ENCODE measurements around the gene SCN9A. TPM values are rescaled to one million over a fixed set of nuclear protein-coding genes. Genes with fewer than 3 reads are reported as not detected.

SCN9A gene
- total and polyA plus RNA-seq, 2 donors (not counting 1 experiment from before 2014, with no cell fraction given): not detected

- no peaks in the 10 kb centered on the region for H3K27me3 Mint-ChIP-seq
Measured at GRCh38 chr2:166385313-166385712, 9.6 kb upstream of the SCN9A start.

GRCh38 chr2:166384774-166385173 is 9.0 kb upstream of the SCN9A start:
- H3K79me2 ChIP-seq (ENCODE audit: control insufficient read depth, insufficient read depth, low read length): no peaks in the 10 kb centered on the region
- WGBS (ENCODE audit: insufficient coverage): 94% methylated on average over 2 of the region's 8 CpGs
- DNase-seq: peak; percentile 3
- intact Hi-C loops (cut with micrococcal nuclease): no loop called here
- H3K27me3 ChIP-seq (replicated peaks in 1 of 4; ENCODE audit: control extremely low read depth in 1 of 4, control insufficient read depth in 3 of 4, insufficient read depth in 4 of 4, low read length in 3 of 4): no peaks in the 10 kb centered on the region
- CTCF ChIA-PET: interaction anchor here (1.4 kb wide), 1 partner anchor 9 kb away, joined by 5 read pairs; no protein-coding TSS in a partner anchor
- no peak overlapping the region for H3K4me2 ChIP-seq (replicated peaks; ENCODE audit: low read depth, low read length, poor library complexity, severe bottlenecking)
- no peak overlapping the region for H2AFZ ChIP-seq (ENCODE audit: insufficient read depth, low read depth, low read length, poor library complexity, severe bottlenecking)
- POLR2A ChIA-PET: no interaction called here
- H4K20me1 ChIP-seq (ENCODE audit: control insufficient read depth, insufficient read depth, low read length, poor library complexity, severe bottlenecking): no peaks in the 10 kb centered on the region
- H3K4me1 ChIP-seq (ENCODE audit: control insufficient read depth in 2 of 2, insufficient read depth in 2 of 2, low read length in 2 of 2): no peaks in the 10 kb centered on the region
- no peak for ATAC-seq (ENCODE audit: low read depth)
- no peaks in the 10 kb centered on the region for H3K36me3 ChIP-seq (replicated peaks in 1 of 2; ENCODE audit: control extremely low read depth in 1 of 2, control insufficient read depth in 1 of 2, extremely low read depth in 1 of 2, insufficient read depth in 2 of 2, low read length in 1 of 2)
- H3K9me3 ChIP-seq (ENCODE audit: control extremely low read depth in 1 of 3, control insufficient read depth in 2 of 3, insufficient read depth in 1 of 3, low read length in 2 of 3): no peaks in the 10 kb centered on the region
- Mint-ChIP-seq H3K27me3 (peaks cover 3% of the 10 kb centered on the region), H3K27ac (no peak overlapping the region), H3K9me3 (ENCODE audit: insufficient read depth) (no peaks in the 10 kb centered on the region), H3K4me1 (no peaks in the 10 kb centered on the region), H3K4me3 (no peak overlapping the region)
- H3K9ac ChIP-seq (ENCODE audit: low read length): no peak overlapping the region
- no peak for TF ChIP-seq EZH2 (IDR thresholded peaks at IDR 0.05; ENCODE audit: borderline replicate concordance, insufficient read depth, low read depth, low read length, poor library complexity, severe bottlenecking)
- peak; percentile 36 for TF ChIP-seq CTCF (IDR thresholded peaks at IDR 0.05)
- H3K27ac ChIP-seq (ENCODE audit: low read length in 2 of 2): no peak overlapping the region
- no peak overlapping the region for H3K4me3 ChIP-seq (ENCODE audit: control extremely low read depth in 1 of 5, extremely low read depth in 1 of 5, insufficient read depth in 1 of 5, low read depth in 2 of 5, low read length in 4 of 5)

More at GRCh38 chr2:166385313-166385712, 9.6 kb upstream of the SCN9A start:
- Histone ChIP-seq H3K9me3 (ENCODE audit: control extremely low read depth in 1 of 3, control insufficient read depth in 2 of 3, insufficient read depth in 1 of 3, low read length in 2 of 3) (no peaks in the 10 kb centered on the region), H3K27ac (ENCODE audit: low read length in 2 of 2) (no peak overlapping the region), H3K4me2 (replicated peaks; ENCODE audit: low read depth, low read length, poor library complexity, severe bottlenecking) (no peak overlapping the region), H3K27me3 (replicated peaks in 1 of 4; ENCODE audit: control extremely low read depth in 1 of 4, control insufficient read depth in 3 of 4, insufficient read depth in 4 of 4, low read length in 3 of 4) (no peaks in the 10 kb centered on the region), H4K20me1 (ENCODE audit: control insufficient read depth, insufficient read depth, low read length, poor library complexity, severe bottlenecking) (no peaks in the 10 kb centered on the region), H3K4me1 (ENCODE audit: control insufficient read depth in 2 of 2, insufficient read depth in 2 of 2, low read length in 2 of 2) (no peaks in the 10 kb centered on the region), H3K79me2 (ENCODE audit: control insufficient read depth, insufficient read depth, low read length) (no peaks in the 10 kb centered on the region), H2AFZ (ENCODE audit: insufficient read depth, low read depth, low read length, poor library complexity, severe bottlenecking) (no peak overlapping the region), H3K4me3 (ENCODE audit: control extremely low read depth in 1 of 5, extremely low read depth in 1 of 5, insufficient read depth in 1 of 5, low read depth in 2 of 5, low read length in 4 of 5) (no peak overlapping the region), H3K36me3 (replicated peaks in 1 of 2; ENCODE audit: control extremely low read depth in 1 of 2, control insufficient read depth in 1 of 2, extremely low read depth in 1 of 2, insufficient read depth in 2 of 2, low read length in 1 of 2) (no peaks in the 10 kb centered on the region), H3K9ac (ENCODE audit: low read length) (no peak overlapping the region)
- Mint-ChIP-seq H3K27ac (no peak overlapping the region), H3K4me1 (no peaks in the 10 kb centered on the region), H3K4me3 (no peak overlapping the region), H3K9me3 (ENCODE audit: insufficient read depth) (no peaks in the 10 kb centered on the region)
- ChIA-PET POLR2A (no interaction called here), CTCF (interaction anchor here (1.4 kb wide), 1 partner anchor 9 kb away, joined by 5 read pairs; no protein-coding TSS in a partner anchor)
- DNase-seq: no peak
- ATAC-seq (ENCODE audit: low read depth): no peak
- TF ChIP-seq CTCF (IDR thresholded peaks at IDR 0.05): no peak
- no peak for TF ChIP-seq EZH2 (IDR thresholded peaks at IDR 0.05; ENCODE audit: borderline replicate concordance, insufficient read depth, low read depth, low read length, poor library complexity, severe bottlenecking)
- intact Hi-C loops (cut with micrococcal nuclease): no loop called here
- no CpG with 5 or more reads among the region's 1 CpG for WGBS (ENCODE audit: insufficient coverage)
